ENCODE results near the gene MTMR4. TPM values are rescaled to one million over a fixed set of nuclear protein-coding genes. Genes with fewer than 3 reads are reported as not detected.

MTMR4 gene
- polyA plus RNA-seq, 2 of the 4 experiments (the other 2 are of a cell fraction) = 13.8 to 20.0 TPM

DNA sequence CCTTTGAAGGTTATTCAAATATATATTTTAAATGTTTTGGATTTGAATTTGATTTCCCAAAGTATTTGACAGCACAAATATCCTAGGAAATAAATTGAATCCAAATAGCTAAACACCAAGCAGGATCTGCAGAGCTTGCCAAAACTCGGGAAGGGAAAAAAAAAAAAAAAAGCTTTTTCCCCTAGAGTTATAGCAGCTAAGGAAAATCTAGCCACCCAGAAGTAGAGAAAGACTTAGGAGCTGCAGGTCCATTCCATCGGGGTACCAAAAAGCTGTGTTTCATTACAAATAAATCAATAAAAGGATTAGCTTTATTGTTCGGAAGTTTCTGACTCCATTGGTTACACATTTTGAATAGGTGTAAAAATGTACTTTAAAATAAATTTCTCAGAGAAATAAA is 45.5 kb downstream of the MTMR4 start (continued):
- TF ChIP-seq, protein P1, sequence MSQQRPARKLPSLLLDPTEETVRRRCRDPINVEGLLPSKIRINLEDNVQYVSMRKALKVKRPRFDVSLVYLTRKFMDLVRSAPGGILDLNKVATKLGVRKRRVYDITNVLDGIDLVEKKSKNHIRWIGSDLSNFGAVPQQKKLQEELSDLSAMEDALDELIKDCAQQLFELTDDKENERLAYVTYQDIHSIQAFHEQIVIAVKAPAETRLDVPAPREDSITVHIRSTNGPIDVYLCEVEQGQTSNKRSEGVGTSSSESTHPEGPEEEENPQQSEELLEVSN (IDR thresholded peaks at IDR 0.05; ENCODE audit: borderline replicate concordance, low read depth) = no peak
- TF ChIP-seq HOXB5 (CRISPR knock-in tag; IDR thresholded peaks at IDR 0.05) (no peak), PHF8 (IDR thresholded peaks at IDR 0.05; ENCODE audit: borderline replicate concordance, low read depth) (no peak), HOXB13 (CRISPR knock-in tag; IDR thresholded peaks at IDR 0.05; ENCODE audit: low read depth) (no peak)
- TF ChIP-seq, protein P2, sequence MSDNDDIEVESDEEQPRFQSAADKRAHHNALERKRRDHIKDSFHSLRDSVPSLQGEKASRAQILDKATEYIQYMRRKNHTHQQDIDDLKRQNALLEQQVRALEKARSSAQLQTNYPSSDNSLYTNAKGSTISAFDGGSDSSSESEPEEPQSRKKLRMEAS (IDR thresholded peaks at IDR 0.05) = no peak

DNA sequence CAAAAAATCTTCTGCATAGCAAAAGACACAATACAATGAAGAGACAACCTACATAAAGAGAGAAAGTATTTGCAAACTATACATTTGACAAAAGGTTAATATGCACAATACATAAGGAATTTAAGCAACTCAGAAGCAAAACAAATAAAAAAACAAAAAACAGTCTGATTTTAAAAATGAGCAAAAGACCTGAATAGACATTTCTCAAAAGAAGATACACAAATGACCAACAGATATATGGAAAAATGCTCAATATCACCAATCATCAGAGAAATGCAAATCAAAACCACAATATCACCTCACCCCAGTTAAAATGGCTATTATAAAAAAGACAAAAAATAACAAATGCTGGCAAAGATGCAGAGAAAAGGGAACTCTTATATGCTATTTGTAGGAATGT is 58.9 kb downstream of the MTMR4 start:
- no peak for FAIRE-seq
- CTCF ChIA-PET = interaction anchor here (1.0 to 11.9 kb wide), 2 partner anchors 8 to 142 kb away, joined by 3 to 315 read pairs; no protein-coding TSS in a partner anchor
- no peak for DNase-seq (ENCODE audit: low read depth in 1 of 2, low spot score in 1 of 2)

DNA sequence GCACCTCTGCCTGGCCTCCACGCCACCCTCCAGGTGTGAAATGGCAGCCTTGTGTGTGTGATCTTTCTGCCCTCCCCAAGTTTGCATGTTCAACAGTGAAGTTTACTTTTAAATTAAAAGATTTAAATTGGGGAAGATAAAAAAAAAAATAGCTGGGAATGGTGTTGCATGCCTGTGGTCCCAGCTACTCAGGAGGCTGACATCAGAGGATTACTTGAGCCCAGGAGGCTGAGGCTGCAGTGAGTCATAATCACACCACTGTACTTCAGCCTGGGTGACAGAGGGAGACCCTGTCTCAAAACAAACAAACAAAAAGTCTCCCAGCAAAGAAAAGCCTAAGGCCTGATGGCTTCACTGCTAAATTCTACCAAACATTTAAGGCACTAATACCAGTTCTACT is 61.7 kb downstream of the MTMR4 start:
- DNase-seq (ENCODE audit: low read depth in 1 of 2, low spot score in 1 of 2) (no peak), FAIRE-seq (no peak), ATAC-seq (no peak)
- Histone ChIP-seq H3K27ac (no peak overlapping the region), H3K9me3 (no peaks in the 10 kb centered on the region), H3K4me2 (no peak overlapping the region), H3K4me3 (no peak overlapping the region), H3K4me1 (no peaks in the 10 kb centered on the region)
- WGBS (ENCODE audit: missing lambda C conversion rate) = 95% methylated on average over 1 of the region's 1 CpG
- ChIA-PET CTCF (interaction anchor here (0.6 to 11.9 kb wide), 4 partner anchors 139 to 234 kb away, joined by 3 to 315 read pairs (median 3); partner anchors contain the start of gene MKS1), POLR2A (no interaction called here)
- TF ChIP-seq KDM1A (IDR thresholded peaks at IDR 0.05; ENCODE audit: low read depth) (no peak), ZNF302 (CRISPR knock-in tag; IDR thresholded peaks at IDR 0.05) (no peak), RNF2 (IDR thresholded peaks at IDR 0.05; ENCODE audit: borderline replicate concordance, low read depth) (no peak), ZC3H11A (IDR thresholded peaks at IDR 0.05) (no peak), ZFP36 (IDR thresholded peaks at IDR 0.05; ENCODE audit: borderline replicate concordance, partially characterized antibody) (no peak), RFX5 (IDR thresholded peaks at IDR 0.05) (no peak), TP53 (CRISPR knock-in tag; IDR thresholded peaks at IDR 0.05) (no peak), CEBPB (IDR thresholded peaks at IDR 0.05) (no peak), HEYL (CRISPR knock-in tag; IDR thresholded peaks at IDR 0.05) (no peak), RAD21 (conservative IDR thresholded peaks at IDR 0.05 in 1 of 2, IDR thresholded peaks at IDR 0.05 in 1 of 2) (no peak), NR3C1 (IDR thresholded peaks at IDR 0.05) (no peak), FOSB (CRISPR knock-in tag; IDR thresholded peaks at IDR 0.05) (no peak), POLR2AphosphoS2 (conservative IDR thresholded peaks at IDR 0.05; ENCODE audit: low read length) (no peak), HOXA7 (CRISPR knock-in tag; IDR thresholded peaks at IDR 0.05) (no peak)
- TF ChIP-seq, protein P3, sequence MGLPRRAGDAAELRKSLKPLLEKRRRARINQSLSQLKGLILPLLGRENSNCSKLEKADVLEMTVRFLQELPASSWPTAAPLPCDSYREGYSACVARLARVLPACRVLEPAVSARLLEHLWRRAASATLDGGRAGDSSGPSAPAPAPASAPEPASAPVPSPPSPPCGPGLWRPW (IDR thresholded peaks at IDR 0.05) = no peak
- TF ChIP-seq, protein P4, sequence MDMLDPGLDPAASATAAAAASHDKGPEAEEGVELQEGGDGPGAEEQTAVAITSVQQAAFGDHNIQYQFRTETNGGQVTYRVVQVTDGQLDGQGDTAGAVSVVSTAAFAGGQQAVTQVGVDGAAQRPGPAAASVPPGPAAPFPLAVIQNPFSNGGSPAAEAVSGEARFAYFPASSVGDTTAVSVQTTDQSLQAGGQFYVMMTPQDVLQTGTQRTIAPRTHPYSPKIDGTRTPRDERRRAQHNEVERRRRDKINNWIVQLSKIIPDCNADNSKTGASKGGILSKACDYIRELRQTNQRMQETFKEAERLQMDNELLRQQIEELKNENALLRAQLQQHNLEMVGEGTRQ (IDR thresholded peaks at IDR 0.05) = no peak
- TF ChIP-seq, protein P5, sequence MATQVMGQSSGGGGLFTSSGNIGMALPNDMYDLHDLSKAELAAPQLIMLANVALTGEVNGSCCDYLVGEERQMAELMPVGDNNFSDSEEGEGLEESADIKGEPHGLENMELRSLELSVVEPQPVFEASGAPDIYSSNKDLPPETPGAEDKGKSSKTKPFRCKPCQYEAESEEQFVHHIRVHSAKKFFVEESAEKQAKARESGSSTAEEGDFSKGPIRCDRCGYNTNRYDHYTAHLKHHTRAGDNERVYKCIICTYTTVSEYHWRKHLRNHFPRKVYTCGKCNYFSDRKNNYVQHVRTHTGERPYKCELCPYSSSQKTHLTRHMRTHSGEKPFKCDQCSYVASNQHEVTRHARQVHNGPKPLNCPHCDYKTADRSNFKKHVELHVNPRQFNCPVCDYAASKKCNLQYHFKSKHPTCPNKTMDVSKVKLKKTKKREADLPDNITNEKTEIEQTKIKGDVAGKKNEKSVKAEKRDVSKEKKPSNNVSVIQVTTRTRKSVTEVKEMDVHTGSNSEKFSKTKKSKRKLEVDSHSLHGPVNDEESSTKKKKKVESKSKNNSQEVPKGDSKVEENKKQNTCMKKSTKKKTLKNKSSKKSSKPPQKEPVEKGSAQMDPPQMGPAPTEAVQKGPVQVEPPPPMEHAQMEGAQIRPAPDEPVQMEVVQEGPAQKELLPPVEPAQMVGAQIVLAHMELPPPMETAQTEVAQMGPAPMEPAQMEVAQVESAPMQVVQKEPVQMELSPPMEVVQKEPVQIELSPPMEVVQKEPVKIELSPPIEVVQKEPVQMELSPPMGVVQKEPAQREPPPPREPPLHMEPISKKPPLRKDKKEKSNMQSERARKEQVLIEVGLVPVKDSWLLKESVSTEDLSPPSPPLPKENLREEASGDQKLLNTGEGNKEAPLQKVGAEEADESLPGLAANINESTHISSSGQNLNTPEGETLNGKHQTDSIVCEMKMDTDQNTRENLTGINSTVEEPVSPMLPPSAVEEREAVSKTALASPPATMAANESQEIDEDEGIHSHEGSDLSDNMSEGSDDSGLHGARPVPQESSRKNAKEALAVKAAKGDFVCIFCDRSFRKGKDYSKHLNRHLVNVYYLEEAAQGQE (IDR thresholded peaks at IDR 0.05) = no peak

More for the DNA sequence above, 58.9 kb downstream of the MTMR4 start:
- no peak overlapping the region for H3K4me2 ChIP-seq
- POLR2A ChIA-PET = no interaction called here
- no peak overlapping the region for H3K27ac ChIP-seq
- no peak overlapping the region for H3K4me3 ChIP-seq
- no peak for TF ChIP-seq ZC3H11A (IDR thresholded peaks at IDR 0.05)
- no peak for TF ChIP-seq HEYL (CRISPR knock-in tag; IDR thresholded peaks at IDR 0.05)
- no peak for TF ChIP-seq FOSB (CRISPR knock-in tag; IDR thresholded peaks at IDR 0.05)
- no peak for TF ChIP-seq CHD2 (IDR thresholded peaks at IDR 0.05; ENCODE audit: low read length, partially characterized antibody)
- no peak for TF ChIP-seq CBX8 (IDR thresholded peaks at IDR 0.05)
- TF ChIP-seq, protein P6, sequence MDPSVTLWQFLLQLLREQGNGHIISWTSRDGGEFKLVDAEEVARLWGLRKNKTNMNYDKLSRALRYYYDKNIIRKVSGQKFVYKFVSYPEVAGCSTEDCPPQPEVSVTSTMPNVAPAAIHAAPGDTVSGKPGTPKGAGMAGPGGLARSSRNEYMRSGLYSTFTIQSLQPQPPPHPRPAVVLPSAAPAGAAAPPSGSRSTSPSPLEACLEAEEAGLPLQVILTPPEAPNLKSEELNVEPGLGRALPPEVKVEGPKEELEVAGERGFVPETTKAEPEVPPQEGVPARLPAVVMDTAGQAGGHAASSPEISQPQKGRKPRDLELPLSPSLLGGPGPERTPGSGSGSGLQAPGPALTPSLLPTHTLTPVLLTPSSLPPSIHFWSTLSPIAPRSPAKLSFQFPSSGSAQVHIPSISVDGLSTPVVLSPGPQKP (IDR thresholded peaks at IDR 0.05; ENCODE audit: low read depth, low read length) = no peak
- TF ChIP-seq, protein P2 (IDR thresholded peaks at IDR 0.05) = no peak
- no peaks in the 10 kb centered on the region for H3K4me1 ChIP-seq
- no peaks in the 10 kb centered on the region for H3K9me3 ChIP-seq
- no peak for ATAC-seq

Measured in A549 (cell line).